ENCODE data around the gene CRKL. TPM values are rescaled to one million over a fixed set of nuclear protein-coding genes. Genes with fewer than 3 reads are reported as not detected.
"Not testable (repeated sequence)": the region's sequence is repeated elsewhere in the genome, so short reads cannot be mapped to it uniquely, and the experiment has no call there.

The CRKL gene
- total RNA-seq, 1 donor from 2014 or later, result 59.6 TPM

- H3K4me1 Mint-ChIP-seq (ENCODE audit: low read depth, unreplicated experiment), result peaks cover 8% of the 10 kb centered on the region
- H3K36me3 Mint-ChIP-seq (ENCODE audit: unreplicated experiment), result no peaks in the 10 kb centered on the region
- H3K27ac Mint-ChIP-seq (ENCODE audit: unreplicated experiment), result no peak overlapping the region
- TF ChIP-seq, protein P1, sequence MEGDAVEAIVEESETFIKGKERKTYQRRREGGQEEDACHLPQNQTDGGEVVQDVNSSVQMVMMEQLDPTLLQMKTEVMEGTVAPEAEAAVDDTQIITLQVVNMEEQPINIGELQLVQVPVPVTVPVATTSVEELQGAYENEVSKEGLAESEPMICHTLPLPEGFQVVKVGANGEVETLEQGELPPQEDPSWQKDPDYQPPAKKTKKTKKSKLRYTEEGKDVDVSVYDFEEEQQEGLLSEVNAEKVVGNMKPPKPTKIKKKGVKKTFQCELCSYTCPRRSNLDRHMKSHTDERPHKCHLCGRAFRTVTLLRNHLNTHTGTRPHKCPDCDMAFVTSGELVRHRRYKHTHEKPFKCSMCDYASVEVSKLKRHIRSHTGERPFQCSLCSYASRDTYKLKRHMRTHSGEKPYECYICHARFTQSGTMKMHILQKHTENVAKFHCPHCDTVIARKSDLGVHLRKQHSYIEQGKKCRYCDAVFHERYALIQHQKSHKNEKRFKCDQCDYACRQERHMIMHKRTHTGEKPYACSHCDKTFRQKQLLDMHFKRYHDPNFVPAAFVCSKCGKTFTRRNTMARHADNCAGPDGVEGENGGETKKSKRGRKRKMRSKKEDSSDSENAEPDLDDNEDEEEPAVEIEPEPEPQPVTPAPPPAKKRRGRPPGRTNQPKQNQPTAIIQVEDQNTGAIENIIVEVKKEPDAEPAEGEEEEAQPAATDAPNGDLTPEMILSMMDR (IDR thresholded peaks at IDR 0.05; ENCODE audit: partially characterized antibody, unreplicated experiment), result no peak
- H3K9me3 Mint-ChIP-seq (ENCODE audit: unreplicated experiment), result peaks cover 4% of the 10 kb centered on the region
- H3K27me3 Mint-ChIP-seq (ENCODE audit: unreplicated experiment), result peaks cover 16% of the 10 kb centered on the region
- DNase-seq, result no peak
- H3K4me3 Mint-ChIP-seq (ENCODE audit: unreplicated experiment), result no peak overlapping the region
Measured at GRCh38 chr22:20968281-20968977, 51.2 kb downstream of the CRKL start.

- Mint-ChIP-seq H3K36me3 (ENCODE audit: unreplicated experiment) (no peaks in the 10 kb centered on the region), H3K27ac (ENCODE audit: unreplicated experiment) (no peak overlapping the region), H3K27me3 (ENCODE audit: unreplicated experiment) (peaks cover 5% of the 10 kb centered on the region), H3K4me3 (ENCODE audit: unreplicated experiment) (no peak overlapping the region), H3K9me3 (ENCODE audit: unreplicated experiment) (peaks cover 6% of the 10 kb centered on the region), H3K4me1 (ENCODE audit: low read depth, unreplicated experiment) (no peaks in the 10 kb centered on the region)
- TF ChIP-seq, protein P1 (IDR thresholded peaks at IDR 0.05; ENCODE audit: partially characterized antibody, unreplicated experiment), result no peak
- DNase-seq, result no peak
Measured at GRCh38 chr22:20970939-20971657, 53.9 kb downstream of the CRKL start.

- not testable (repeated sequence) for H3K27me3 Mint-ChIP-seq (ENCODE audit: unreplicated experiment); H3K4me1 Mint-ChIP-seq (ENCODE audit: low read depth, unreplicated experiment); H3K4me3 Mint-ChIP-seq (ENCODE audit: unreplicated experiment); H3K27ac Mint-ChIP-seq (ENCODE audit: unreplicated experiment); H3K9me3 Mint-ChIP-seq (ENCODE audit: unreplicated experiment); H3K36me3 Mint-ChIP-seq (ENCODE audit: unreplicated experiment); DNase-seq
Measured at GRCh38 chr22:20972014-20972694, 54.9 kb downstream of the CRKL start.

GRCh38 chr22:20972933-20973577, 55.8 kb downstream of the CRKL start:
- DNase-seq, result no peak
- Mint-ChIP-seq H3K27me3 (ENCODE audit: unreplicated experiment) (peaks cover 2% of the 10 kb centered on the region), H3K9me3 (ENCODE audit: unreplicated experiment) (peaks cover 8% of the 10 kb centered on the region), H3K27ac (ENCODE audit: unreplicated experiment) (no peak overlapping the region), H3K4me3 (ENCODE audit: unreplicated experiment) (no peak overlapping the region), H3K4me1 (ENCODE audit: low read depth, unreplicated experiment) (no peaks in the 10 kb centered on the region), H3K36me3 (ENCODE audit: unreplicated experiment) (no peaks in the 10 kb centered on the region)
- TF ChIP-seq, protein P1 (IDR thresholded peaks at IDR 0.05; ENCODE audit: partially characterized antibody, unreplicated experiment), result no peak

GRCh38 chr22:20973634-20974286, 56.6 kb downstream of the CRKL start:
- no peak overlapping the region for H3K27ac Mint-ChIP-seq (ENCODE audit: unreplicated experiment)
- no peaks in the 10 kb centered on the region for H3K36me3 Mint-ChIP-seq (ENCODE audit: unreplicated experiment)
- peaks cover 2% of the 10 kb centered on the region for H3K27me3 Mint-ChIP-seq (ENCODE audit: unreplicated experiment)
- H3K9me3 Mint-ChIP-seq (ENCODE audit: unreplicated experiment), result peaks cover 11% of the 10 kb centered on the region
- TF ChIP-seq, protein P1 (IDR thresholded peaks at IDR 0.05; ENCODE audit: partially characterized antibody, unreplicated experiment), result no peak
- no peak overlapping the region for H3K4me3 Mint-ChIP-seq (ENCODE audit: unreplicated experiment)
- no peak for DNase-seq
- H3K4me1 Mint-ChIP-seq (ENCODE audit: low read depth, unreplicated experiment), result no peaks in the 10 kb centered on the region
